SU-DHL-6 (cell line): ENCODE data around the gene FKBP5.

Source experiments
- H2AFZ ChIP-seq: fragments of 200-600 bp; sonication (generic); 2 replicates; pipeline ENCODE4 v1.6.1; 2014; ENCODE audit warnings: low read depth, mild to moderate bottlenecking, moderate library complexity, mixed read lengths, antibody characterized with exemption, low read length; ENCODE audit not compliant: severe bottlenecking
- H3F3A ChIP-seq: fragments of 200-600 bp; shearing (Covaris generic); 2 replicates; pipeline ENCODE4 v1.6.0; 2016; ENCODE audit warnings: antibody characterized with exemption, mild to moderate bottlenecking; ENCODE audit not compliant: insufficient read depth
- H3K27ac ChIP-seq: fragments of 200-600 bp; sonication (generic); 2 replicates; pipeline ENCODE4 v1.5.1; 2016; ENCODE audit warnings: low read depth, mild to moderate bottlenecking, low read length, moderate library complexity, mixed read lengths
- H3K27me3 ChIP-seq: fragments of 200-600 bp; sonication (generic), shearing (Covaris generic); 2 replicates; pipeline ENCODE4 v1.6.0; 2014; ENCODE audit warnings: mild to moderate bottlenecking, low read length
- H3K36me3 ChIP-seq: fragments of 200-600 bp; sonication (generic); 2 replicates; pipeline ENCODE4 v1.6.1; 2014; ENCODE audit warnings: mild to moderate bottlenecking, low read length, mixed read lengths
- H3K4me2 ChIP-seq: fragments of 300-600, 200-600 bp; shearing (Covaris generic), sonication (generic); 2 replicates; pipeline ENCODE4 v1.6.0; 2014; ENCODE audit warnings: low read length, low read depth, mild to moderate bottlenecking; ENCODE audit not compliant: poor library complexity, severe bottlenecking
- H3K4me3 ChIP-seq: fragments of 200-600 bp; sonication (generic); 2 replicates; pipeline ENCODE4 v1.5.1; 2014; ENCODE audit warnings: antibody characterized with exemption, low read length, mild to moderate bottlenecking, mixed read lengths; ENCODE audit not compliant: insufficient read depth, poor library complexity, severe bottlenecking
- H3K79me2 ChIP-seq: fragments of 200-600 bp; sonication (generic); 2 replicates; pipeline ENCODE4 v1.6.1; 2014; ENCODE audit warnings: mild to moderate bottlenecking, low read length, moderate library complexity; ENCODE audit not compliant: insufficient read depth
- H3K9ac ChIP-seq: fragments of 200-600 bp; sonication (generic); 2 replicates; pipeline ENCODE4 v1.7.0; 2014; ENCODE audit warnings: mild to moderate bottlenecking, low read length
- H3K9me2 ChIP-seq: fragments of 200-600 bp; sonication (generic); replicated peaks from 2 replicates; pipeline ENCODE4 v1.6.1; 2014; ENCODE audit warnings: low read length; ENCODE audit not compliant: insufficient read depth
- H3K9me3 ChIP-seq: fragments of 200-600 bp; sonication (generic); 2 replicates; pipeline ENCODE4 v1.6.1; 2014; ENCODE audit warnings: low read length, mixed read lengths; ENCODE audit not compliant: insufficient read depth
- H4K20me1 ChIP-seq: fragments of 200-600 bp; sonication (generic); 2 replicates; pipeline ENCODE4 v1.6.1; 2014; ENCODE audit warnings: low read depth, mild to moderate bottlenecking, antibody characterized with exemption, low read length, moderate library complexity, mixed read lengths
- CTCF ChIP-seq: fragments of 200-600 bp; sonication (generic); IDR thresholded peaks from one replicate; pipeline ENCODE4 v1.5.1; 2017; ENCODE audit warnings: antibody characterized with exemption, mild to moderate bottlenecking, low read length, moderate library complexity; ENCODE audit not compliant: insufficient read depth, poor library complexity, severe bottlenecking
- EZH2phosphoT487 ChIP-seq: fragments of 200-600 bp; sonication (generic), shearing (Covaris generic); conservative IDR thresholded peaks from 2 replicates; pipeline ENCODE4 v1.6.1; 2018; ENCODE audit warnings: mild to moderate bottlenecking, antibody characterized with exemption, low read length, moderate library complexity, mixed read lengths

Gene FKBP5

GRCh38 chr6:35582315-35582714 lies 106.4 kb downstream of the FKBP5 start:
- Histone ChIP-seq H3F3A (peaks cover 32% of the 10 kb centered on the region), H3K36me3 (peaks cover 51% of the 10 kb centered on the region; the same call in 1 of the 2 replicates), H3K79me2 (no peaks in the 10 kb centered on the region), H3K9ac (no peak overlapping the region), H3K4me3 (no peak overlapping the region), H4K20me1 (no peaks in the 10 kb centered on the region), H3K27ac (no peak overlapping the region), H3K27me3 (no peaks in the 10 kb centered on the region), H3K4me2 (no peak overlapping the region), H3K9me2 (no peaks in the 10 kb centered on the region), H3K9me3 (no peaks in the 10 kb centered on the region), H2AFZ (no peak overlapping the region)
- no peak for TF ChIP-seq EZH2phosphoT487
- TF ChIP-seq CTCF: no peak

GRCh38 chr6:35581633-35582032 lies 107.1 kb downstream of the FKBP5 start:
- Histone ChIP-seq H4K20me1 (no peaks in the 10 kb centered on the region), H3K36me3 (peaks cover 53% of the 10 kb centered on the region; the same call in 1 of the 2 replicates), H2AFZ (no peak overlapping the region), H3K4me3 (no peak overlapping the region), H3K27me3 (no peaks in the 10 kb centered on the region), H3K9me3 (no peaks in the 10 kb centered on the region), H3K27ac (no peak overlapping the region), H3K9ac (no peak overlapping the region), H3K79me2 (no peaks in the 10 kb centered on the region), H3F3A (peaks cover 25% of the 10 kb centered on the region), H3K9me2 (no peaks in the 10 kb centered on the region), H3K4me2 (no peak overlapping the region)
- TF ChIP-seq CTCF (no peak), EZH2phosphoT487 (no peak)

GRCh38 chr6:35580836-35581235 lies 107.9 kb downstream of the FKBP5 start:
- Histone ChIP-seq H3K9me2 (no peaks in the 10 kb centered on the region), H3K4me2 (no peak overlapping the region), H3K36me3 (peaks cover 52% of the 10 kb centered on the region; the same call in 1 of the 2 replicates), H2AFZ (no peak overlapping the region), H3K9me3 (no peaks in the 10 kb centered on the region), H4K20me1 (no peaks in the 10 kb centered on the region), H3F3A (peaks cover 19% of the 10 kb centered on the region), H3K9ac (no peak overlapping the region), H3K27ac (no peak overlapping the region), H3K4me3 (no peak overlapping the region), H3K27me3 (no peaks in the 10 kb centered on the region), H3K79me2 (no peaks in the 10 kb centered on the region)
- TF ChIP-seq EZH2phosphoT487 (no peak), CTCF (no peak)
